ENCODE results near the gene INPP5E.

INPP5E gene

GRCh38 chr9:136445799-136446198, 6.2 kb upstream of the INPP5E start:
- no peak for DNase-seq

GRCh38 chr9:136444102-136444501, 4.5 kb upstream of the INPP5E start:
- DNase-seq, result no peak

GRCh38 chr9:136443687-136444086, 4.0 kb upstream of the INPP5E start:
- DNase-seq, result no peak

- no peak for DNase-seq
These were observed 3.4 kb upstream of the INPP5E start for GRCh38 chr9:136443087-136443486.

- DNase-seq, result no peak
These were observed 2.6 kb upstream of the INPP5E start for GRCh38 chr9:136442265-136442664.

- no peak for DNase-seq
These were observed 2.1 kb upstream of the INPP5E start for GRCh38 chr9:136441681-136442245.

GRCh38 chr9:136441191-136441680, 1.6 kb upstream of the INPP5E start:
- no peak for DNase-seq

GRCh38 chr9:136438548-136439480, 831 bp downstream of the INPP5E start:
- peak; percentile 59 for DNase-seq

GRCh38 chr9:136437839-136438547, 1.7 kb downstream of the INPP5E start:
- DNase-seq, result no peak

GRCh38 chr9:136437430-136437829, 2.2 kb downstream of the INPP5E start:
- DNase-seq, result no peak

GRCh38 chr9:136436055-136436634, 3.5 kb downstream of the INPP5E start:
- no peak for DNase-seq

GRCh38 chr9:136434580-136435169, 5.0 kb downstream of the INPP5E start:
- no peak for DNase-seq

- DNase-seq, result no peak
These were observed 5.6 kb downstream of the INPP5E start for GRCh38 chr9:136433849-136434579.

- DNase-seq, result no peak
These were observed 6.5 kb downstream of the INPP5E start for GRCh38 chr9:136433043-136433715.

GRCh38 chr9:136432591-136432990, 7.1 kb downstream of the INPP5E start:
- no peak for DNase-seq

- DNase-seq, result no peak
These were observed 7.8 kb downstream of the INPP5E start for GRCh38 chr9:136431782-136432350.

- no peak for DNase-seq
These were observed 8.9 kb downstream of the INPP5E start for GRCh38 chr9:136430588-136431234.

- DNase-seq, result no peak
These were observed 9.8 kb downstream of the INPP5E start for GRCh38 chr9:136429683-136430491.

GRCh38 chr9:136429075-136429628, 10.5 kb downstream of the INPP5E start:
- no peak for DNase-seq

All from stimulated activated CD4-positive, alpha-beta T cell treated with anti-CD3 and anti-CD28 coated beads, Interleukin-12 subunit alpha, Interleukin-12 subunit beta, amount 100 ng/mL, for 4 hours (primary cell).